HG03457 (cell line): ENCODE data around the gene MYL7.
"Not testable (repeated sequence)": the region's sequence is repeated elsewhere in the genome, so short reads cannot be mapped to it uniquely, and the experiment has no call there.

ENCODE experiments used
- ATAC-seq: cut with Tn5 transposase; IDR thresholded peaks from one replicate; pipeline ENCODE4 v1.9.1; 2021; ENCODE audit warnings: moderate number of reproducible peaks; ENCODE audit not compliant: unreplicated experiment

Gene MYL7

DNA sequence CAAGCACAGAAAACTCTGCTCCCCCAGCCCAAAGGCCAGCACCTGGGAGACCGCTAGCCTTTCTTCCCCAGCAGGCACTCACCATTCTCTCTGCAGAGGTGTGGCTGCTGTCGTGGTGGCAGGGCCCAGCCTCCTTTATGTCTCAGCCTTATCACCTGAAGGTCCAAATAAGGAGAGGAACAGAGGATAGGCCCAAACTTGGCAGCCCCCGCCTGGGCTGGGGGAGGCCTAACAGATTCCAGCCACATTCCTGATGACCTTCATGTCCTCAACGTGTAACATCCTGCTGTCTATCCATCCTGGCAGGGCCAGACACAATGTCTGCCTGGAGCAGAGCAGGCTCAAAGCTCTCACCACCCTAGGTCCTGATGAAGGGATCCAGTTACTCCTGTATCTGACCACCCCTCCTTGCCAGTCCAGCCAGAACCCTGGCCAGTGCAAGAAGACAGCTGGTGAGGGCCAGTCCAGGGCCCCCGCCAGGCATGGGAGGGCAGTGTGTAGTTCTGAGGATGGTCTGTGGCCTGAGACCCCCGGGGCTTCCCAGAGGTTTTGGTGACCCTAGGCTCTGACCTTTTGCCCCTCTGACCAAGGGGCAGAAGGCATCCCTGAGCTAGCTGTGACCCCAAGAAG is at the start of gene MYL7:
TSS of gene MYL7 (minus strand) at position 112 of the 630 bp plus-strand sequence. CDS start at position 85, 27 bp downstream.
- no peak for ATAC-seq

DNA sequence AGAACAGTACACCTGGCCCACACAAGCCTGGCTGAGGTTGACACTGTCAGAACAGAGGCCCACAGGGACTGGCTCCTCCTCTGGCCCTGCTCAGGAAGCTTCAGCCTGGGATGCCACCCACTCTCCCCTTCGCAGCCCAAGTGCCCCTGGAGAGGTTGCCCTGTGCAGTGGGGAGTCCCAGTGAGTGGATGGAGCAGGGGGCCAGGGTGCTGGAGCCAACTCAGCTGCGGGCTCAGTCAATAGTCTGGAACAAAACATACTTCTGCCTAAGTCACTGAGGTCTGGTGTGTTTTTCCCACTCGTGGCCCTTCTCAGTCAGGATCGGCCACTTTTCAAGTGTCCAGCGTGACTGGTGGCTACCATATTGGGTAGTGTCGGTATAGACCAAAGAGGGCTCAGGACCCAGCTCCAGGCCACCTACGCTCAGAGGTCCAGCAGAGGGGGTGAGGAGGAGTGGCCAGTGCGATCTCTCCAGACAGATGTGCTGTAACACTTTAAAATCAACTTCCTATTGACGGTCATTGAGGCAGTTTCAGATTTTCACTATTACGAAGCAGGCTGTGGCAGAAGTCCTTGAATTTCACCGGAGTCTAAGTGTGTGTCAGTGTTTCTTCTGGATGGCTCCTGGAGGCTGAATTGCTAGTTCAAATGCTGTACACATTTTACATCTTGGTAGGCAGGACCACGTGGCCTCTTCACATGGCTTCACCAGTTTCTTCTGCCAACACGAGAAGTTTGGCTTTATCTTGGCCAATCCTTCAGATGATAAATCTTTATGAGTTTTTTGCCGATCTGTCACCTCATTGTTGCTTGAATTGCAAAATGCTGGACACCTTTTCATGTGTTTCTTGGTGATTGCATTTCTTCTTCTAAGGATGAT is 49.1 kb upstream of the MYL7 start:
- ATAC-seq = no peak

- no peak for ATAC-seq
These were observed 48.3 kb upstream of the MYL7 start, which contains the start of gene GCK for GRCh38 chr7:44189286-44189992. TSS of gene GCK (minus strand) at chr7:44189439. CDS start at chr7:44188953, 486 bp downstream.

- ATAC-seq = no peak
These were observed 47.5 kb upstream of the MYL7 start for GRCh38 chr7:44188480-44189225.

DNA sequence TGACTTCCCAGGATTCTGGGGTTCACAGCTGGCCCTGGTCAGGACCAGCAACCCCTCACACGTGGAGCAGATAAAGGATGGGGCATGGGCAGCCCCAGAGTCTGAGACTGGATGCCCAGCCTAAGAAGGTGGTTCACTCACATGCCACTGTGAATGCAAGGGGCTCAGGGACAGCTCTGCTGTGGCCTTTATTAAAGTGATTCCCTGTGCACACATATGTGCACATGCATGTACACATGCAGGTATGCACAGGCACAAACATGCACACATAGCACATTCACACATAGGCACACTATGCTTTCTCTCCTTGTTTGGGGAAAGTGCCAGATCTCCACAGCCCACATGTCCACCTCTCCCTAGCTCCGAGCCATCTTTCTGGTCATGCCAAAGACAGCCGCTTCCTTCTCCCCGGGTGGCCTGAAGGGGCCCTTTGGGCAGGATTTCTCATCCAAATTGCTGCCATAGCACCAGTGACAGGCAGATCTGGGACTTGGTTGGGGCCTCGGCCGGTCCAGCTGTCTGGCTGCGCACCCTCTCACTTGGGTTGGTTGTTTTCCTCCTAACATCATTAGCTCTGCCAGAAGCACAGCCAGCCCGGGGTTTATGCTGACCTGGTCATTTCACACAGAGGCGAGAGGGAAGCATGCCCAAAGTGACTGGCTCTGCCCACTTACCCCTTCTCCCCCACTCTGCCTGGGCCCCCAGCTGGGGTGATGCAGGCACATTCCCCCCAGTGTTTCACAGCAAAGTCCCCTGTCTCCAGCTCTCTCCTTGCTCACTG is 46.7 kb upstream of the MYL7 start:
- ATAC-seq = no peak

DNA sequence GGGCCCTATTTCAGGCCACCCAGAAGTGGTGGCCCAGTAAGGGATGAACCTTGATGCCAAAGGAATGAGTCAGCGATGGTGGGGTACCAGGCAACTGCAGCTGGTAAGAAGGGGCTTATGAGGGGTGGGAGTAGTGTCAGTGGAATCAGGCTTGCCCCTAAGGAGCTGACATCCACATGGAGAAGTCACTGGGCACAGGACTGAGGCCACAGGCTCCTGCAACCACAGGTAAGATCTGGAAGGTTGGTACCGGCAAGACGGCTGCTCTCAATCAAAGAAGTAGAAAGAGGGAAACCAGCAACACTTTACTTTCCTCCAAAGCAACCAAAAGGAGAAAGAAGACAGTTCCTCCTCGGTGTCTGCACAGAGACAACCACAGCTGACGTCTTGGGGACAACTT is 45.6 kb upstream of the MYL7 start:
- no peak for ATAC-seq

DNA sequence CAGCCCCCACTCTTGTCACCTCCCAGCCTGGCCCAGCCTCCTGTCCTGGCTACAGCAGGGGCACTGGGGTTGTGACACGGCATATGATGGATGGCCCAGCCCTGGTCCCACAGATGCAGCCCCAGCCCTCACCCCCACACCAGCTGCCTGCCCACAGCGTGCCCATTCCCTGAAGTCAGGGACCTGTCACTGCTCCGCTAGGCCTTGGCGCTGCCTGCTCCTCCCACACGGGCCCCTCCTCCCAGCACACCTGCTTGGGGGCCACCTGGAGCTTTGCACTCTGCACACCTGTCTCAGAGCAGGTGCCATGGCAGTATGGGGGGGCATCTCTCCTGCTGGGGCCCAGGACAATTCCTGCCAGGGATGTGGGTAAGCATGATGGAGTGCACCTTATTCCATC is 44.6 kb upstream of the MYL7 start:
- ATAC-seq = no peak

GRCh38 chr7:44184873-44185446 is 43.8 kb upstream of the MYL7 start:
- no peak for ATAC-seq

- ATAC-seq = no peak
These were observed 43.2 kb upstream of the MYL7 start for GRCh38 chr7:44184206-44184872.

DNA sequence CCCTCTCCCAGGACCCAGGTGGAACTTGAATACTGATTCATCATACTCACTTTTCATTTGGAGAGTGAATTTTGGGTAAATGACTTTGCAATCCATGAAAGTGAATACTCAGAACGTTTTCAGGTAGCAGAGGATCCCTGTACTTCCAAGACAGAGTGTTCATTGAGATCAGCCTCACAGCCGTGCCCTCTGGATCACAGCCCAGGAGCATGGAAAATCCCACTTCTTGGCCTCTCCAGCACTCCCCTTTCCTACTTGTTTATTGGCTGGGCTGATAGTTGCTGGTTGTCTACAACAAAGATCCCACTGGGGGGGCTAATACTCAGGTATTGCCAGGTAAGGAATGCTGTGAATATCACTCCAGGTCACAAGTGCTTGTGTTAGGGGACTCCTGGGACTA is 42.3 kb upstream of the MYL7 start:
- no peak for ATAC-seq

GRCh38 chr7:44182827-44183226 is 41.7 kb upstream of the MYL7 start:
- ATAC-seq = no peak

DNA sequence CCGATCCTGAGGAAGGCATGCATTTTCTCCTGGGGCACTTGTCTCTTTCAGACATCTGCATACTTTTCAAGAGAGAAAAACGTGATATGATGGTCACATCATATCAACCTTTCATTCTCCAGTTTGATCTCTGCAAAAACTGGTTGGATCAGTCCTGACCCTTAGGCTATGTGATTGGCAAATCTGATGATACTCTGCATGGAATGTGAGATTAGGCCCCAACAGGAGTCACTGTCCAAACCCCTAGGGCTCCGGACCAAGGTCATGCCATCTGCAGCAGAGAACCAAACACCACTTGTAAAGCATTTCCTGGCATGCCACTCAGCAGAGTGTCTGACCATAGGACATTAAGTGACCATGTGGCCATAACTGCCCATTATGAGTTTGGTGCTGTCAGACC is 39.5 kb upstream of the MYL7 start:
- ATAC-seq = no peak

DNA sequence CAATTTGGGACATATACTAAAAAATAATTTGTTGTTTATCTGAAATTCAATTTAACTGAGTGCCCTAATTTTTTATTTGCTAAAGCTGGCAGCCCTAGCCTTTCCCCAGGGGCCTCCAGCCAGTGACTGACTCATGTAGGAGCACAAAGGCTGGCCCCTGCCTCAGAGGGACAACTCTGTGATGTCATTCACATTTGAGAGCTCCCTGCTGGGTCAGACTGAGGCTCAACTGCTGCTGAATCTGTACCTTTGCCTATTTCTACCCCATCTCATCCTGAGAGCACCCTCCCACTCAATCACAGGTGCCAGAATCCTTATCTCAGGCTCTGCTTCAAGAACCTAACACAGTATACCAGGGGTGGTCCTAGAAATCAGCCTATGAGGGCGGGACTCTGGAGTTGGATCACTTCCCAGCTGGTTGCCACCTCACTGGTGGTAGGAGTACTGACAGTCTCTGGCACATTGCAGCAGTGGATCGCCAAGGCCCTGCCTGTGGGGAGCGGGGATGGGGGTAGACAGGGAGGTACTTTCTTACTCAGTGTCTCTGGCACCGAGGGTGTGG is 36.5 kb upstream of the MYL7 start:
- no peak for ATAC-seq

- no peak for ATAC-seq
These were observed 35.4 kb upstream of the MYL7 start for GRCh38 chr7:44176486-44176885.

- ATAC-seq = no peak
These were observed 34.6 kb upstream of the MYL7 start for GRCh38 chr7:44175730-44176129.

DNA sequence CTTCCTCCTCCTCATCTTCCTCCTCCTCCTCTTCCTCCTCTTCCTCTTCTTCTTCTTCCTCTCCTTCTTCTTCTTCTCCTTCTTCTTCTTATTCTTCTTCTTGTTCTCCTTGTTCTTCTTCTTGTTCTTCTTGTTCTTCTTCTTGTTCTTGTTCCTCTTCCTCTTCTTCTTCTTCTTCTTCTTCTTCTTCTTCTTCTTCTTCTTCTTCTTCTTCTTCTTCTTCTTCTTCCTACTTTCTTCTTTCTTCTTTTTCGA is 33.5 kb upstream of the MYL7 start:
- not testable (repeated sequence) for ATAC-seq

- no peak for ATAC-seq
These were observed 33.0 kb upstream of the MYL7 start for GRCh38 chr7:44173911-44174693.

DNA sequence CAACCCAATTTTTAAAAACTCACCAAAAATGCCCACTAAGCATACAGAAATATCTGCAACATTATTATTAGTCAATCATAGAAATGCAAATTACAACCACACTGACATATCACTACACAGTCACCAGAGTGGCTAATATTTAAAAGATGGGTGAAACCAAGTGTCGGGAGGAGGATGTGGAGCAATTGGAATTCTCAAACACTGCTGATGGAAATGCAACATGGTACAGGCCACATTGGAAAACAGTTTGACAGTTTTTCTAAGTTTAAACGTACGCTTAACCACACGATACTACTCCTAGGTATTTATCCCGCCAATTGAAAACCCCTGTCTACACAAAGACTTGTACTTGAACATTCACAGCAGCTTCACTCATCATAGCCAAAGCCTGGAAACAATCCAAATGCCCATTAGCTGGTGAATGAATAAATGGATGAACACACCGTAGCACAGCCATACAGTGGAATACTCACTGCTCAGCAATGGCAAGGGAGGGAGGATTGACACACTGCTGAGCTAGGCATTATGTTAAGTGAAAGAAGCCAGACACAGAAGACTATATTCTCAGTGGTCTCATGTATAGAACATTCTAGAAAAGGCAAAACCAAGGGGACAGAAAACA is 31.8 kb upstream of the MYL7 start:
- ATAC-seq = no peak
